Effector CD8-positive, alpha-beta T cell (primary cell): ENCODE data around the gene BPIFA1.

Experiments
- DNase-seq: peaks from one replicate; lab custom pipeline; 2025; lab: John Stamatoyannopoulos, UW

Gene BPIFA1

DNA sequence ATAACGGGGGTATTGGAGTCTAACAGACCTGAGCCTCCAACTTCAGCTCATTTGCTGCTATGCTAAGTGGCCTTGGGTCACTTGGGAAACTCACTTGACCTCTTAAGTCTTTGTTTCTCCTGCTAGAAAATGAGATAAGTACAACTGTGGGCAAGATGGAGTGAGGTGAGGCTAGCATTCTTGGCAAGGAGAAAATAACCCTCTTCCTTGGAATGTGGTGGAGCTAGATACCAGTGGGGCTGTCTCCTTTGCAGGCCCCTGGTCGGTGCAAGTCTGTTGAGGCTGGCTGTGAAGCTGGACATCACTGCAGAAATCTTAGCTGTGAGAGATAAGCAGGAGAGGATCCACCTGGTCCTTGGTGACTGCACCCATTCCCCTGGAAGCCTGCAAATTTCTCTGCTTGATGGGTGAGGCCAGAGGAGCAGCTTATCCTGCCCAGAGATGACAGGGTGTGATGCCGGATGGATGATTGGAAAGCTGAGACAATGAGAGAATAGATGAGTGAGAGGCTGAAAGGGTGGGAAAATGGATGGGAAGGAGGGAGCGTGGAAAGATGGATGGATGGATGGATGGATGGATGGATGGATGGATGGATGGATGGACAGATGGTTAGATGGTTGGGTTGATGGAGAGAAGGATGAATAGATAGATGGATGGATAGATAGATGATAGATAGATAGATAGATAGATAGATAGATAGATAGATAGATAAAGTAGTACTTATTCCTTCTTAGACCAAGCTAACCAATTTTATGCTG is 4.4 kb downstream of the BPIFA1 start:
- no peak for DNase-seq

DNA sequence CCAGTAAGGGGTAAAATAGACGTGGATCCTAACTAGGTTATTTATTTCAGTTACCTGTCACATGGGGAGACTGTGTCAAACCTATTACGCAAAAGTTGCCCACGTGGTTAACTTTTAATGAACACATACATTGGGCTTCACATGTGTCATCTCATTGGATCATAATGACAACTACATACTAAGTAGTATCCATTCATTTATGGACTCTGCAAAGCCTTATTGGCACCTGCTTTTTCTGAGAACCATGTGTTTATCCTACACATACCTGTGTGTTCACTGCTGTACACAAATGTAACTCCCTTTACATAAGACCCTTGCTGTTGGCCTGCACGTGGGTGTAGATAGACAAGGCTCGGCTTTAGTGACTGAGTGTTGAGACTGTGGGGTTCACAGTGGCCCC is 5.1 kb downstream of the BPIFA1 start:
- no peak for DNase-seq

DNA sequence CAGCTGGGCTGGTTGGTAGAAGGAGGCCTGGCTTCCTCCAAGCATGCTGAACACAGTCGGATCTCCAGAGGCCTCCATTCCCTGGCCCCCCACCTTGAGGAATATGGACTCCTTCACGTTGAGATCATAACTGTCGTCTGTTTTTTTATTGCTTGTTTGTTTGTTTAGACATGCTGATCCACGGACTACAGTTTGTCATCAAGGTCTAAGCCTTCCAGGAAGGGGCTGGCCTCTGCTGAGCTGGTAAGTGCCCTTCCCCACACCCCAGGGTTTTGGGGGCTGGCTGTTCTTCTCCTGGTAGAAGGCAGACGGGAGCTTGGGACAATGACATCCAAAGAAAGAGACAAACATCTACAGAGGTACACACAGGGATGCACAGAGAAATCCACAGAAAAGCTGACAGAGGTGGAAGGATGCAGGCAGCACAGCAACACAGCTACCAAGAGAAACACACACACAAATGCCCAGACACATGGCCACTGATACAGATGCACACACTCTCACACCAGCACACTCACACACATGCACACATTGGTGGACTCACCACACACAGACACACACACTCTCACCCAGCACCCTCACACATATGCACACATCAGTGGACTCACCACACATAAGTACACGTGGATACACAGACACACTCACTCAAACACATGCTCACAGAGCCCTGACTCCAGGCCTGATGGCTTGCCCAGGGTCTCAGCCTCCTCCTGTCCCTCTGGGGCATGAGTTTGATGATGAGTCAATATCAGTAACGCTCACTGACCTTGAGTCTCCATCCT is 6.7 kb downstream of the BPIFA1 start:
- no peak for DNase-seq

DNA sequence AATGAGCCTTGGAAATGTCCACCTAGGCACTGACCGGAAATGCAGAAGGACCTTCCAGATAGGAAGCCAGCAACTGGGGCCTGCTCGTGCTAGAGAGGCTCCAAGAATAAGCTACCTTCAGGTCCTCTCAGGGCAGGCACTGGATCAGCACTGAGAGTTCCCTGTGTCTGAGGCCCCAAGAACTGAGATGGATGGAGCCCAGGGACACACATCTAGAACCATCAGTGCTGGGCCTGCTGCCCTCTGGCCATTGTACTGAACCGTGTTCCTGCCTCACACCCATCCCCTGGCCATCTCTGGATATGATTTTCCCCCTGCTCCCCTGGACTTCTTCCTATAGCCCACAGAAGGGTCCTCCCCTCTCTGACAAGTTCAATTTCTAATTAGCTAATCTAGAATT is 10.3 kb downstream of the BPIFA1 start:
- no peak for DNase-seq

- no peak for DNase-seq
These were observed 13.7 kb downstream of the BPIFA1 start for GRCh38 chr20:33249456-33249855.

GRCh38 chr20:33250666-33251065 is 14.9 kb downstream of the BPIFA1 start:
- DNase-seq = no peak

DNA sequence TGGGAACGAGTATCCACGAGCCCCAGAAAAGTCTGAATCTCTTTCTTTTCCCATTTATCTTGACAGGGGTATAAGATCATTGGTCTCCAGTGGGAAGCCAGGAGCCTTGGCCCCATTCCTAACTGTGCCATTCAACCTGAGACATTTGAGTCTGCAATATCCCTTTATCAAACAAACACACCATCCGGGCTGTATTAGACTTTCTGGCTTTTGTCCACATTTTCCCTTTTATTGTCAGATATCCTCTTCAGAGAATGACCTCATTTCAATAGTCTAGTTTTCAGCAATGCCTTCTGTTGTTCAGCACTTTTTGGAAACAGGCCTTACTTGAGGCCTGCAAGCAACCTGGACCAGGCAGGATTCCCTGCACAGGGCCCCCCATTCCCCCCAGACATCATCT is 15.7 kb downstream of the BPIFA1 start:
- DNase-seq = no peak

GRCh38 chr20:33252460-33252859 is 16.7 kb downstream of the BPIFA1 start:
- DNase-seq = no peak

GRCh38 chr20:33255005-33255404 is 19.2 kb downstream of the BPIFA1 start:
- DNase-seq = no peak

DNA sequence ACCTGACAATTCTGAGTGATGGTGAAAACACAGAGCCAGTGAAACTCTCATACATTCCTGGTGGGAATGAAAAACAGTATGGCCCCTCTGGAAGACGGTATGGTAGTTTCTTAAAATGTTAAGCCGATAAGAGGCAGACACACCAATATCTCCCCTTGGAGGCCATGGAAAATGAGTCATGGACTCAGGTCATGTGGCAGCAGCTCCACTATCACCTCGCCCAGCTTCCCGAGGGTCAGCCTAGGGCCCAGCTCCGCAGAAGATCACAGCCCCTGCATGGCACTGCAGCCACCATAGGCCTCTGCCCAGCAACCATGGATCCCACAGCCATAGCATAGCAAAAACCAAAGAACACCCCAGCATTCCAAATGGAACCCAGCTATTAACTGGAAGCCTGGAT is 21.4 kb downstream of the BPIFA1 start:
- DNase-seq = no peak

- no peak for DNase-seq
These were observed 23.6 kb downstream of the BPIFA1 start for GRCh38 chr20:33259371-33259770.

GRCh38 chr20:33261465-33261864 is 25.7 kb downstream of the BPIFA1 start:
- DNase-seq = no peak

DNA sequence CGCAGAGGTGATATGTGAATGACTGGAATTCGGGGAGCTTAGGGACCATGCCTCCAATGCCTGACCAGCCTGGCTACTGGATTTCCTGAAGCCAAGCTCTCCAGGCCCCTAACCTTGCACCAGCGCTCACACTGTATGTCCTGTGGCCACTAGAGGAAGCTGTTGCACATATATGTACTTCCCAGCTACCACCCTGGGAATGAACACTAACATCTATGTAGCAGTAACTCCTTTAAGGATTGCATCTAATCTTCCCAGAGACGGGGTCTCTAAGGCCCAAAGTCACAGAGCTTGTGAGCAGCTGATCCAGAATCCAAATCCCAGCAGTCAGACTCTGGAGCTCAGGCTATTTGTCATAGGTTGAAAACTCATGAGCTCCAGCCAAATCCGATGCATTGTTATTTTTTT is 26.9 kb downstream of the BPIFA1 start:
- DNase-seq = no peak

DNA sequence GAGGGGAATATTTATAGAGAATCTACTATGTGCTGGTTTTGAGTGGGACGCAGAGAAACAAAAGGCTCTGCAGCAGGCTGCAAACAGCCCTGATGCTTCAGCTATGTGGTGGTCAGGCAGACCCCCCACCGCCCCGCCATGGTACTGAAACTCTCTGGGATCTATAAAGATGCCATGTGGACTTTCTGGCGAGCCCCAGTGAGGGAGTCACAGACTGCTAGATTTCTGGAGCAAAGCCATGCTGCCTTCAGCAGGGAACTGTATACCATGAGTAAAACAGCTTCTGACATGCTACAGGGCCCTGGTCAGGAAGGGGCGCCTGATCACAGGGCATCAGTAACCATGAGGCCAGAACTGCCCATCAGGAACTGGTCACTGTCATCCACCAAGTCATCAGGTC is 28.0 kb downstream of the BPIFA1 start:
- DNase-seq = no peak

DNA sequence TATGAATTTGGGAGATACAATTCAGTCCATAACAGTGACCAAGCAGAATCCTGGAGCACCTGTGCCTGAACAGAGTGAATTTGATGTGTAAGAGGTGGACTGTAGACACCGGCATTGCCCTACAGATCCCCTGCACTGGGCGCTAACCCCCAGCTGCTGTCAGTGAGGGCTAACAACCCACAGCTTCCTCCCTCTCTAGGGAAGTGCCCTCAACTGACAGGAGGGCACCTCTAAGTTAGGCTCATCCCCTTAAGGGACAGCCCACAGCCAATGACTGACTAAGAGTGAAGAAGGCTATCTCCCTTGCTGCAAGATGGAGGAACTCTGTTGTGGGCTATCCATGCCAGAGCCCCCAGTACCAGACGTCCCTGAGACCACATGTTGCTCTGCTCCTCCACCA is 31.9 kb downstream of the BPIFA1 start:
- DNase-seq = no peak

DNA sequence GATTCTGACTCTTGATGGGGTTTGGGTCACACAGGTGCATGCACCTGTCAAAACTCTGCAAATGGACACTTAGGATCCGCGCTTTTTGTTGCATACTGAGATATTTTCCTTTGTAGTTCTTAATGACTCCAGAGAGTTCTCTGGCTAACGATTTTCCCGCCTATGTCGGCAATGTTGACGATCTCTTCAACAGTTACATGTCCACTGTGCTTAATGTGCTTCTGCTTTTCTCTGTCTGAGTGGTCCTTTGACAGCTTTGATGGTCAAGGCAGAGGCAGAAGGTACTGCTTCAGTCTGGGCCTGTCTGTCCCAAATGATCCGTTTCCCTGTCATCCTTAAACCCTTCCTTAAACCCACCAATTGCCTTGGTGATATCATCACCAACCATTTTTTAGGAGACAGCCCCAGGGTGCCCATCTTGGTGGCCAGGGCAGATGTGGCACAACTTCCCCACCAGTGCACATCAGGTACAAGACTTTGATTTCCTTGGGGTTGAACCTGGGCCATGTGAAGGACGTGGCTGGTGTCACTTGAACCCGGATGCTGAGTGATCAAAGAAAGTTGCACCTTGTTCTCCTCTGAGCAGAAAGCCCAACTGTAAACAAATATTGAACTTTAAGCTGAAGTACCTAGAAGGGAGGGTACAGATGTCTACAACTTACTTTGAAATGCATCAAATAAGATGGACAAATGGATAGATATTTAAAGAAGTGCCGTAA is 36.5 kb downstream of the BPIFA1 start:
- no peak for DNase-seq

GRCh38 chr20:33273117-33273851 is 37.5 kb downstream of the BPIFA1 start:
- DNase-seq = no peak

- no peak for DNase-seq
These were observed 39.4 kb downstream of the BPIFA1 start for GRCh38 chr20:33275215-33275614.

DNA sequence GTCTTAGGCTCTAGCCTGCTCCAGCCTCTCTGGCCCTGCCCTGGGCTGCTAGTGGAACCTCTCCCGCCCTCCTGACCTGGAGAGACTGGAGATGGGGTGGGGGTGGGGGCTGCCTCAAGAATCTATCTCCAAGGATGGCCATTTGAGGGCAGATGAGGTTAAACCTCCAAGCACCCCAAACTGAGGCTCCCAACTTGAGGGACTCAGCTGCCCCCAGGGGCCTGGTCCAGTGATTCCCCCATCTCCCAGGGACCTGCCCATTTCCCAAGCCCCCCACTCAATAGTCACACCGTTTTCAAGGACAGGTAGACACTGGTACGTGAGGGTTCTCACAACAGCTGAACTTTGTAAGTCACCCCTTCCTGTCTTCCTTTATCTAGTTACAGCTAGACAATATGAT is 40.1 kb downstream of the BPIFA1 start:
- no peak for DNase-seq

GRCh38 chr20:33276303-33277113 is 40.7 kb downstream of the BPIFA1 start:
- DNase-seq = no peak
